K562 treated with DMSO at 1 percent for 4 hours (cell line): ENCODE results near the gene LIN7B. TPM values are rescaled to one million over a fixed set of nuclear protein-coding genes. Genes with fewer than 3 reads are reported as not detected.

Experiments
- total RNA-seq: library from RNA; unstranded; fragments of 300-600 nt; gene quantifications from 2 replicates; pipeline ENCODE4 v1.2.3, GENCODE V29; 2022; ENCODE audit not compliant: insufficient read depth

The LIN7B gene
- 8.9 and 15.5 TPM in 2 replicates for total RNA-seq

GRCh38 chr19:49113762-49114629 is at the start of gene LIN7B:
TSS of gene LIN7B (plus strand) at chr19:49114370. CDS start at chr19:49114405, 35 bp downstream.

DNA sequence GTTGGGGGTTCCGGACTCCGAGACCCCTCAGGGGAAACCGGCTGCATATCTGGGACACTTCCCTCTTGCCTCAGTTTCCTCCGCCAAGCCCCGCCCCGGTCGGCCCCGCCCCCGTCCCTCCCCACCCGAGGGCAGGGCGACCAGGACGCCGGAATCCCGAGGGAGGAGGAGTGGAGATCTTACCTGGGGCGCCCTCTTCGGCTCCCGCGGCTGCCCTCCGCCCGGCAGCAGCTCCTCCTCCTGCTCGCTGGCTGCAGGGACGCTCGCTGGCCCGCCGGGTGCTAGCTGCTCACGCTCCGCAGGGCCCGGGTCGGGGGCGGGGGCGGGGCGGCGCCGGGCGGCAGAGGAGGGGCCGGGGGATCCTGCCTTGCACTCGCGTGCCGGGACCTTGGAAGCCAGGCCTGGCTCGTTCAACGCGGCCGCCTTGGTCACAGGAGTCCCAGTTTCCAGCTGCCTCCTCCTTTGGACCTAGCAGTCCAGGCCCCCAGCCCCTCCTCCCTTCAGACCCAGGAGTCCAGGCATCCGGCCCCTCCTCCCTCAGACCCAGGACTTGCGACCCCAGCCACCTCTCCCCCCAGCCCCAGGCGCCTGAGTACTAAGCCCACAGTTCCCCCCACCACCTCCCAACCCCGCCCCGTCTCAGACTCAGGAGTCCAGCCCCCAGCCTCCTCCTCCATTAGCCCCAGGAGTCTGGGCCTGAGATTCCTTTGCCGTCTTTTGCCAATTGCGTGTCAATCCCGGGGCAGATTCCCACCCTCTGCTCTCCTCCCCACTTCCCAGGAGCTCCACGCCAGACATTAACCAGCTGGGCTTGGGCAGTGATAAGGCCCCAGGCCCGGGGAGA is 49.2 kb upstream of the LIN7B start, which contains the start of gene NTF4:
Gene NTF4, minus strand, starts transcription at position 51 of the 844 bp plus-strand sequence. CDS start 2,821 bp downstream, outside the sequence.

DNA sequence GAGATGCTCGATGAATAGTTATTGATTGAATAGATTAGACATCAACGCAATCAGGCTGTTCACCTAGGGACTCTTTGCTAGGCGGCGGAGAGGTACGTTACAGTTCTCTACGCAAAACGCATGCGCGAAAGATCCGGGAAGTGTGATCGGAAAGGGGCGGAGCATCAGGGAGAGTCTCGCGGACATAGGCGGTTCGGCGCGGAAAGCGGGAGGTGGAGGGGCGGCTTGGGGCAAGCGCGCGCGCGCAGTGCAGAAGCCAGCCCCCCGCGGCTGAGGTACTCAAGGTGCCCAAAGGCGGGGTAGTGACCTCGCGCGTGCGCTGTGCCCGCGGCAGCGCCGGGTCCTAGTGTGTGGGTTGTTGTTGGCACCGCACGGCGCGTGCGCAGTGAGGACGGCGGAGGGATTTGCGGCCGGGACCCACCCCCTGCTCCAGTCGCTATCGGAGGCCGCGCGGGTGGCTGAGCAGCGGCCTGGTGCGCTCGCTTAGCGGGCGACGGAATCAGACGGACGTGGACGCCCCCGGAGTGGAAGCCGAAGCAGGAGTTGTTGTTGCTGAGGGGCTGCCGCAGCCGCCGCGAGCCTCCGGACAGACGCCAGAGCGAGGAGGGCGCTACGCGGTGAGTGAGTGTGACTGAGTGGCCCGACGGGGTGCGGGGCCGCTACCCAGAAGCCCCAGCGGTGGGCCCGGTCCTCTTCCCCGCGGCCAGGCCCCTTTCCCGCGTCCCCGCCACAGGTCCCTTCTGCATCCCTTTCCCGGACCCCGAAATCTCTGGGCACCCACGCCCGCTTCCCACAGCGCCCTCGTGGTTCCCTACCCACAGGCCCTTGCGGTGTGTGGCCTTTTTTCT is 28.9 kb upstream of the LIN7B start, which contains the start of gene SNRNP70:
Gene SNRNP70, plus strand, starts transcription at position 432 of the 848 bp plus-strand sequence. CDS start 964 bp downstream, outside the sequence.

GRCh38 chr19:49118565-49119410 is 4.6 kb downstream of the LIN7B start, which contains the start of gene C19orf73:
TSS of gene C19orf73 (minus strand) at chr19:49119143. CDS start at chr19:49119022, 121 bp downstream.

GRCh38 chr19:49119411-49120324 is 5.5 kb downstream of the LIN7B start, which contains the start of gene PPFIA3:
TSS of gene PPFIA3 (plus strand) at chr19:49119544. CDS start at chr19:49127874, 8,330 bp downstream.

DNA sequence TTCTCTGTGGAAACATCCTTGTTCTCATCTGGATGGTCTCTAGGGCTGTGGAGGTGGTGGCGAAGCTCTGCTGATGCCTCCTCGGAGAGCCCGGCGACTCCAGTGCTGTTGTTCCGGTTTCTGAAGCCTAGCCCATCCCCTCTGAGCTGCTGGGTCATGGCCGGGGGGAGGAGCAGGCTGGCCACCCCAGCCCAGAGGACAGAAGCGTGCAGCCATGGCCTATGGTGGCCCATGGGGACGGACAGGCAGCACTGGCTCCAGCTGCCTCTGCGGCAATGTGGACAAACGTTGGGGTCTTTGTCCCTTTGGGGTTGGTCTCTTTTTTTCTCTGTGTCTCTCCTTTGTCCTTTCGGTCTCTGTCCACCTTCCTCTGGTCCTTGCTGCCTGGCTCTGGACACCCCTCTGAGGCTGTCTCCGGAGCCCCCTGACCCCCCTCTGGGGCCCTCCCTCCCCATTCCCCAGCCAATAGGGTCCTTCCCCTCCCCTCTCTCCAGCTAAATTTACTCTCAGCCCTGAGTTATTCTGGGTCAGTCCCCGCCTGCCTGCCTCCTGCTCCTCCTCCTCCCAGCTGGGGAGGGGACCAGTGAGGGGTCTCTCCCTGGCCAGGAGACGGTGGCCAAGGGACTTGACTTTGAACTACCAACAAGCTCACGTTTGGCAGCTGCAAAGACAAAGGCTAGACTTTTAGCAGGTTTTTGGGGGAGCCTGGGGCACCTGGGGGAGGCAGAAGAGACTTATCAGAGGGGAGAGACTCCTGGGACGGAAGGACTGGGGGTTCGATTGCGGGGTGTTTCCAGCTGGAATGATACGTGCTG is 41.0 kb downstream of the LIN7B start, which contains the start of gene HRC:
Gene HRC, minus strand, starts transcription at position 392 of the 815 bp plus-strand sequence. Its CDS starts 159 bp downstream, at position 233.

GRCh38 chr19:49157445-49158224 is 43.5 kb downstream of the LIN7B start, which contains the start of gene TRPM4:
TSS of gene TRPM4 (plus strand) at chr19:49157792. CDS start at chr19:49157867, 75 bp downstream.

Other genes with a start within 250 kb of the LIN7B start
- 17.1 and 25.9 TPM in 2 replicates for gene PLEKHA4, start 245.8 kb upstream of the LIN7B start, total RNA-seq
- gene PPP1R15A, start 241.9 kb upstream of the LIN7B start, total RNA-seq: 85.0 and 106 TPM in 2 replicates
- gene TULP2, start 215.6 kb upstream of the LIN7B start, total RNA-seq: not detected in 2 replicates
- 279 and 316 TPM in 2 replicates for gene NUCB1, start 214.1 kb upstream of the LIN7B start, total RNA-seq
- 2.6 and 6.7 TPM in 2 replicates for gene DHDH, start 180.7 kb upstream of the LIN7B start, total RNA-seq
- 90.6 and 152 TPM in 2 replicates for gene BAX, start 159.5 kb upstream of the LIN7B start, total RNA-seq
- gene FTL, start 149.1 kb upstream of the LIN7B start, total RNA-seq: 5,415 and 5,880 TPM in 2 replicates
- 18.0 and 22.2 TPM in 2 replicates for gene GYS1, start 121.1 kb upstream of the LIN7B start, total RNA-seq
- gene RUVBL2, start 120.5 kb upstream of the LIN7B start, total RNA-seq: 219 and 288 TPM in 2 replicates
- not detected in 2 replicates for gene LHB, start 97.3 kb upstream of the LIN7B start, total RNA-seq
- gene CGB3, start 90.0 kb upstream of the LIN7B start, total RNA-seq: not detected in 2 replicates
- not detected in 2 replicates for gene CGB2, start 82.5 kb upstream of the LIN7B start, total RNA-seq
- not detected in 2 replicates for gene CGB1, start 77.5 kb upstream of the LIN7B start, total RNA-seq
- not detected in 2 replicates for gene CGB5, start 70.5 kb upstream of the LIN7B start, total RNA-seq
- gene CGB8, start 65.3 kb upstream of the LIN7B start, total RNA-seq: not detected in 2 replicates
- gene CGB7, start 56.6 kb upstream of the LIN7B start, total RNA-seq: not detected in 2 replicates
- gene NTF4, start 49.6 kb upstream of the LIN7B start, total RNA-seq: not detected in 2 replicates
- gene KCNA7, start 41.7 kb upstream of the LIN7B start, total RNA-seq: not detected in 2 replicates
- gene SNRNP70, start 28.9 kb upstream of the LIN7B start, total RNA-seq: 143 and 183 TPM in 2 replicates
- not detected in 2 replicates for gene C19orf73, start 4.8 kb downstream of the LIN7B start, total RNA-seq
- 17.3 and 23.0 TPM in 2 replicates for gene PPFIA3, start 5.2 kb downstream of the LIN7B start, total RNA-seq
- gene HRC, start 41.0 kb downstream of the LIN7B start, total RNA-seq: 5.1 and 5.8 TPM in 2 replicates
- gene TRPM4, start 43.4 kb downstream of the LIN7B start, total RNA-seq: 12.7 and 14.0 TPM in 2 replicates
- 4.4 TPM in 1 of 2 replicates, not detected in the other for gene SLC6A16, start 210.8 kb downstream of the LIN7B start, total RNA-seq
- gene CD37, start 221.0 kb downstream of the LIN7B start, total RNA-seq: 17.6 and 20.7 TPM in 2 replicates
- 15.2 and 18.8 TPM in 2 replicates for gene TEAD2, start 248.0 kb downstream of the LIN7B start, total RNA-seq
- gene DKKL1, start 249.5 kb downstream of the LIN7B start, total RNA-seq: not detected in 2 replicates